Epithelial cell of alveolus of lung (primary cell): Measurements from ENCODE around the gene NDOR1. TPM values are rescaled to one million over a fixed set of nuclear protein-coding genes. Genes with fewer than 3 reads are reported as not detected.

Experiments
- total RNA-seq: library from RNA; depleted of rRNA; stranded (reverse); fragments of >200 nt; gene quantifications from 2 replicates; pipeline ENCODE4 v1.2.1, GENCODE V29; 2015

NDOR1 gene
- total RNA-seq, 1 donor from 2014 or later: 8.3 TPM

Other genes with a start within 250 kb of the NDOR1 start
- gene PTGDS, start 228.2 kb upstream of the NDOR1 start, total RNA-seq: 0.39 and 78.2 TPM in 2 replicates
- gene LCNL1, start 222.7 kb upstream of the NDOR1 start, total RNA-seq: 1.9 TPM in 1 of 2 replicates, not detected in the other
- gene PAXX, start 213.3 kb upstream of the NDOR1 start, total RNA-seq: 19.1 and 33.0 TPM in 2 replicates
- gene CLIC3, start 209.1 kb upstream of the NDOR1 start, total RNA-seq: 3.1 and 6.2 TPM in 2 replicates
- 14.9 and 15.8 TPM in 2 replicates for gene ABCA2, start 177.5 kb upstream of the NDOR1 start, total RNA-seq
- gene FUT7, start 173.6 kb upstream of the NDOR1 start, total RNA-seq: not detected in 2 replicates
- 25.2 and 54.9 TPM in 2 replicates for gene NPDC1, start 159.5 kb upstream of the NDOR1 start, total RNA-seq
- gene ENTPD2, start 151.6 kb upstream of the NDOR1 start, total RNA-seq: 0.72 TPM in 1 of 2 replicates, not detected in the other
- gene SAPCD2, start 135.1 kb upstream of the NDOR1 start, total RNA-seq: 5.0 and 10.7 TPM in 2 replicates
- gene UAP1L1, start 128.2 kb upstream of the NDOR1 start, total RNA-seq: 5.7 and 11.7 TPM in 2 replicates
- 50.3 and 94.1 TPM in 2 replicates for gene MAN1B1, start 118.7 kb upstream of the NDOR1 start, total RNA-seq
- gene DPP7, start 91.0 kb upstream of the NDOR1 start, total RNA-seq: 69.8 and 123 TPM in 2 replicates
- gene GRIN1, start 66.5 kb upstream of the NDOR1 start, total RNA-seq: not detected in 2 replicates
- gene LRRC26, start 35.6 kb upstream of the NDOR1 start, total RNA-seq: not detected in 2 replicates
- gene TMEM210, start 33.6 kb upstream of the NDOR1 start, total RNA-seq: not detected in 2 replicates
- 7.8 and 20.0 TPM in 2 replicates for gene ANAPC2, start 17.1 kb upstream of the NDOR1 start, total RNA-seq
- 61.1 and 99.0 TPM in 2 replicates for gene SSNA1, start 17.0 kb upstream of the NDOR1 start, total RNA-seq
- gene TPRN, start 5.0 kb upstream of the NDOR1 start, total RNA-seq: 7.8 and 12.2 TPM in 2 replicates
- gene TMEM203, start 52 bp upstream of the NDOR1 start, total RNA-seq: 45.5 and 57.0 TPM in 2 replicates
- 0.13 and 6.3 TPM in 2 replicates for gene RNF208, start 16.5 kb downstream of the NDOR1 start, total RNA-seq
- gene CYSRT1, start 19.5 kb downstream of the NDOR1 start, total RNA-seq: under 0.01 and 1.9 TPM in 2 replicates
- gene RNF224, start 21.8 kb downstream of the NDOR1 start, total RNA-seq: not detected in 2 replicates
- gene SLC34A3, start 25.2 kb downstream of the NDOR1 start, total RNA-seq: not detected in 2 replicates
- 224 and 626 TPM in 2 replicates for gene TUBB4B, start 35.6 kb downstream of the NDOR1 start, total RNA-seq
- gene STPG3, start 45.6 kb downstream of the NDOR1 start, total RNA-seq: not detected in 2 replicates
- gene NELFB, start 49.6 kb downstream of the NDOR1 start, total RNA-seq: 49.1 and 60.2 TPM in 2 replicates
- 38.1 and 52.4 TPM in 2 replicates for gene TOR4A, start 72.0 kb downstream of the NDOR1 start, total RNA-seq
- 0.78 and 1.8 TPM in 2 replicates for gene NRARP, start 96.6 kb downstream of the NDOR1 start, total RNA-seq
- gene EXD3, start 217.5 kb downstream of the NDOR1 start, total RNA-seq: 4.8 and 9.7 TPM in 2 replicates
- gene NOXA1, start 217.7 kb downstream of the NDOR1 start, total RNA-seq: 0.26 TPM in 1 of 2 replicates, not detected in the other
- not detected in 2 replicates for gene ENTPD8, start 235.7 kb downstream of the NDOR1 start, total RNA-seq